HG03354 (cell line): ENCODE data around the gene TNFSF15.
A peak's percentile ranks its signal among the peaks of the same experiment; 100 is the strongest.

Experiments used
- ATAC-seq: cut with Tn5 transposase; IDR thresholded peaks from one replicate; pipeline ENCODE4 v1.9.1; 2021; ENCODE audit warnings: mild to moderate bottlenecking; ENCODE audit not compliant: unreplicated experiment, poor library complexity, severe bottlenecking

TNFSF15 gene

DNA sequence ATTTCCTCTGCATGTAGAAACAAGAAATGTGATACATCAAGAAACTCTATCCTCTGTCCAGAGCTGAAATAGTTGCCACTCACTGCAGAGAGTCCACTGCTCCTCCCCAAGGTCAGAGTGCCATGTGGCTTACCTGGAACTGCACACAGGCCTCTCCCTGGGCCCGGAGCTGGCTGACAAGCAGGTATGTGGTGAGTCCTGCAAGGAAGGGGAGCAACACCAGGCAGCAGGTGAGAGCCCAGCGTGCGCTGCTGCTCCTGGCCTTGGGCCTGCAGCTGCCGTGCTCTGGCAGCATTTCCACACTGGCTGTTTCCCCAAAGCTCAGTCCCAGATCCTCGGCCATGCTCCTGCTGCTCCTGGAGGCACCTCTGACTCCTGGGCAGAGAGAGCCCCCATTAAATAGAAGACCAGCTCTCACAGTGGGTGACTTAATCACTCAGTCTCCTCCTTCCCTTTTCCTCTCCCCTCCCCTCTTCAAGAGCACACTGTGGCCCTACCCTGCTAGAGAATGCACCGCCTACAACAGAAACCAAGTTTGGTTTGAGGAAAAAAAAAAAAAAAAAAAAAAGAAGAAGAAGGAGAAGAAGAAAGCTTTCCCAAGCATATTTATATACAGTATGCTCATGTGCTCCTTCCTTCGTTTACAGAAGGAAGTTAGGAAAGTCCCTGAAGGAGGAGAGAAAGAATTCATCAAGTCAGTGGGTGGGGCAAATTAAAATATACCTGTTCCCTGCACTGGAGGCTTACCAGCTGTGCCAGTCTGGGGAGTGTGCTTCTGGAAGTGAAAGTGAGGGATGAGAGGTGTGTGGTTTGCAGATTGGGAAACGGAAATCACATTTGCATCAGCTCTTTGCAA lies at the start of gene TNFSF15:
Gene TNFSF15 (minus strand): TSS at position 370 of the 856 bp plus-strand sequence. CDS start 27 bp downstream, at position 343.
- peak; percentile 96 for ATAC-seq

DNA sequence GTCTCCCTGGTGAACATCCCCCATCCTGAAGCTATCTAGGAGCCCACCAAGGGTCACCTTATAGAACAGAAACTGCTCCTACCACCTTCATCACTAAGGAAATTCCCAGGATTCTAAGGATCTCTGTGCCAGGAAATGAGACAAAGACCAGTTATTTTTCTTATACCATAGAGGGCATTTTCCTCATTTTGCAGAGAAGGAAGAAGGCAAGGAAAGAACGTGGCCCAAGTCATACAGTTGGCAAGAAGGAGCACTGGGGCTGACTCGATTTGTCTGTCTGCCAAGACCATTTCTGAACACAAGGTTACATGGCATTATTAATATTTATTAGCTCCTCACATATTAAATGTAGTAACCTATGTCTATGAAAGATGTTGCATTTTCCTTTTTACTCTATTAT lies 49.6 kb upstream of the TNFSF15 start:
- no peak for ATAC-seq

DNA sequence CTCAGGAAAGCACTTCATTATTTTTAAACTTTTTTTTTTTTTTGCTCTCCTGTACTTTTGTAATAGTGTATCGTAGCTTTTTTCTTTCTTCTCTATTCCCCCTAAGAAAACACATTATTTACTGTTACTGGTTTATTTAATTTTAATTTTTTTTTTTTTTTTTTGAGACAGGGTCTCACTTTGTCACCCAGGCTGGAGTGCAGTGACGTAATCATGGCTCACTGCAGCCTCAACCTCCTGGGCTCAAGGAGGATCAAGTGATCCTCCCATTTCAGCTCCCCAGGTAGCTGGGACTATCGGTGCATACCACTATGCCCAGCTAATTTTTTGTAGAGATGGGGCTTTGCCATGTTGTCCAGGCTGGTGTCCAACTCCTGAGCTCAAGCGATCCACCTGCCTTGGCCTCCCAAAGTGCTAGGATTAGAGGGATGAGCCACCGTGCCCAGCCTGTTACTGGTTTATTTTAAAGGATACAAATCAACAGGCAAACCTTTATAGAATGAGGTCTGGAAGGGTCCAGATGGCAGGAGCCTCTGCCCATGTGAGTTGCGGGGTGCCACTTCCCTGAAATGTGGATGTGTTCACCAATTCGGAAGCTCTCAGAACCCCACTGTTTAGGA lies 49.0 kb upstream of the TNFSF15 start:
- no peak for ATAC-seq

DNA sequence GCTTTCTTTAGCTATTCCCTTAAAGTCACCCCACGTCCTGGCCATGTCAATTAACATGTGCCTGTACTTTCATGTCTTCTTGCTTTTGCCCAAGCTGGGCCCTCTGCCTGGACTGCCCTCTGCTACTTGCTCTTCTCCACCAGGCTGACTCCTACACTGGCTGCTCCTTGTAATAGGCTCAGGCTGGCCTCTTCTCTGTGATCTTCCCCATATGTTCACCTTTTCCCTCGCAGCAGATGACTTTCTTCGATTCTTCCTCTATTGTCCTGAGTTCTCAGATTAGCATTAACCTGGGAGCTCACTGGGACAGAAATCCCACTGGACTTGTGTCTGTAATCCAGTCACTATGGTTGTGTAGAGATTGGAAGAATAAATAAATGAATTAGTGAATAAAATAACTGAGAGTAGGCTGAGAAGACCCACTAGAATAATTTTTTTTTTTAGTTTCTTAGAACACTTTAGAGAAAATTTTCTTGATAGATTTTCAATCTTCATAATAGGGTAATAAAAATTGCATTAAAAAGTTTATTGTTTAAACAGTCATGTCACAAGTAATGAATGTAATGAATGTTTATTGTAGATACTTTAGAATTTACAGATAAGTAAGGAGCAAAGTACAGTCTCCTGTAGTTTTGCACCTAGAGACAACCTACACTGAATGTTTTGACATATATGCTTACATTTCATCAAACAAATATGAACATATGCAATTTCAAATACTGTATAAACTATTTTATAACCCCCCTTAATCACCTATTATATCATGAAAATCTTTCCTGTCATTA lies 47.4 kb upstream of the TNFSF15 start:
- ATAC-seq = no peak

DNA sequence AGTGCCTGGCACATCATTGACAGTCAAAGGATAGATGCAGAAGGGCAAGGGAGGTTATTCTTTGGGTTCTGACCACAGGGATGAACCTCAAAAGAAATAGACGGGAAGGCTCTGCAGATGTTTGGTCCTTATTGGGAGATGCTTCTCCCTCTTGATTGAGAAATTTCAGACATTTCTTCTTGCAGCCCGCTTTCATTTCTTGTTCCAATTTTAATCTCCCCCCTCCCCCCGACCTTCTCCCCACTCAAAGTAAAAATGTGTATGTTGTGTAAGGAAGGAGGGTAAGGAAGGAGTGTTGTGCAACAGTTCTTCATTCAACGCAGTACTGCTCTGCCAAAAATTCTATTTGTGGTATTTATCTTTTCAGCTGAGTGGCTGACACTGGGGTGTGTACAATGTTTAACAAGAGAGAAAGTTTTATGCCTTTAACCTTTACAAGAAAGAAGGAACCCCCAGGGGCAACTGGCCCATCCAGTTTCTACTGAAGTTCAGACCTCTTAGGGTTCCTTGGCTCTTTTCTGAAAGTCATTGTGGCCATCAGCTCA lies 46.3 kb upstream of the TNFSF15 start:
- no peak for ATAC-seq

DNA sequence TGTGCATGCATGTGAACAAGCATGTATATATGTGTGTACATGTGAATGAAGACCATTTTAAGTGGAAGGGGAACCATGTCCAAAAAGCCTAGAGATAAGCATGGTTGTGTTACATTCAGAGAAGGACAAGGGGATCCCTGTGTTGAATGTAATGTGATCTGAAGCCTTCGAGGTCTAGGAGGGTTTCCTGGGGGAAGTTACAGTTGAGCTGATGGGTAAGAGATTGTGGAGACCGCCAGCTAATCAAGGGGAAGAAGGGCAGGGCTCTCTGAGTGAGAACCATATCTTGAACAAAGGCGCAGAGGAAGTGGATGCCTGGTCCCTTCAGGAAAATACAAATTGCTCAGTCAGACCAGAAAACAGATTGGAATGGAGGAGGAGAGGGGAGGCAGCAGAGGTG lies 45.5 kb upstream of the TNFSF15 start:
- no peak for ATAC-seq

DNA sequence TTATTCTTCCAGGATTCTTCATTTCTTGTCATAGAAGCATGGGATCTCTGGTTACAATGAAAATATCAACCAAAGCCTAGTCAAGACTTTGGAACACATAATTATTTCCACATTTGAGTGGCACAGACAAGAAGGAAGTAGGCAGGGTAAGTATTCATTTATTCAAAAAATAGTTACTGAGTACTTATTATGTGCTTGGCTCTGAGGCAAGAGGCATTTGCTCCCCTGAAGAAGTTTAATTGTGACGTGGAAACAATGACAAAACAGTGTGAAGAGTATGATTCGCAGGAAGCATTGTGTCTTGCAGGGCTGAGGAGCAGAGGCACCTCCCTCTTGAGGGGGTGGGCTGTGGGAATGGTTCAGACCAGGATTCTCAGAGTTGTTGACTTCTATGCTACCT lies 45.0 kb upstream of the TNFSF15 start:
- no peak for ATAC-seq

DNA sequence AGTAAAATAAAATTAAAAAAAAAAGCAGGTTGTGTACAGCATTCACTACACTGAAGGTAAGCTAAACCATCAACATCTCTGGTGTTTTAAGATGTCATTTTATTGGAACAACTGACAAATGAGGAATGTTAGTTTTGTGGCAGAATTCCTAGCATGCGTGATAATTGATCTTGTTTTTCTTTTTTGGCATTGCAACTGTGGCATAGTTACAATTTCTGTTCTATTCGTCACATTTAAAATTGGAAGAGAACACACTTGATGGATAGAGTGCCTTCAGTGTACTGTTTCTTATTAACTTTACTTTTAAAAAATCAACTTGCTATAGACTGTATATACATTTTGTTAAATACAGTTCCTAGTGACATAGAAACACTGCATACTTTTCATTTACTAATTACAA lies 43.6 kb upstream of the TNFSF15 start:
- no peak for ATAC-seq

DNA sequence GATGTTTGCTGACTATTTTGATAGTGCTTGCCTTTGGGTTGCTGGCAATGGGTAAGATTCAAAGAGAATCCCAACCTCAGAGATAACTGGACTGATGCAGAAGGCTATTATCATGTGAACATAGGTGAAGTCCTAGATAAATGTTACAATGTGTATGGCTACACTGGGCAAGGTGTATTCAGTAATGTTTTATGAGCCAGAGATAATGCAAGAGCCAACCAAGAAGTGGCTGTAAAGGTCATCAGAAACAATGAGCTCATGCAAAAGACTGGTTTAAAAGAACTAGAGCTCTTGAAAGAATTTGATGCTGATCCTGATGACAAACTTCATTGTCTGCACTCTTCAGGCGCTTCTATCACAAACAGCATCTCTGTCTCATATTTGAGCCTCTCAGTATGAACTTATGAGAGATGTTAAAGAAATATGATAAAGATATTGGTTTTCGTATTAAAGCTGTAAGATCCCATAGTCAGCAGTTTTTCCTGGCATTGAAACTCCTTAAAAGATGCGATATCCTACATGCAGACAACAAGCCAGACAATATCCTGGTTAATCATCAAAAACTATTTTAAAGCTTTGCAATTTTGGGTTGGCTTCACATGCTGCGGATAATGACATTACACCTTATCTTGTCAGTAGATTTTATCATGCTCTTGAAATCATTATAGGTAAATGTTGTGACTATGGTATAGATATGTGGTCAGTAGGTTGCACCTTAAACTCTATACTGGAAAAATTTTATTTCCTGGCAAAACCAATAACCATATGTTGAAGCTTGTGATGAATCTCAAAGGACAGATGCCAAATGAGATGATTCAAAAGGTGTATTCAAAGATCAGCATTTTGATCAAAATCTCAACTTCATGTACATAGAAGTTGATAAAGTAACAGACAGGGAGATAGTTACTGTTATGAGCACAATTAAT lies 41.9 kb upstream of the TNFSF15 start:
- no peak for ATAC-seq

DNA sequence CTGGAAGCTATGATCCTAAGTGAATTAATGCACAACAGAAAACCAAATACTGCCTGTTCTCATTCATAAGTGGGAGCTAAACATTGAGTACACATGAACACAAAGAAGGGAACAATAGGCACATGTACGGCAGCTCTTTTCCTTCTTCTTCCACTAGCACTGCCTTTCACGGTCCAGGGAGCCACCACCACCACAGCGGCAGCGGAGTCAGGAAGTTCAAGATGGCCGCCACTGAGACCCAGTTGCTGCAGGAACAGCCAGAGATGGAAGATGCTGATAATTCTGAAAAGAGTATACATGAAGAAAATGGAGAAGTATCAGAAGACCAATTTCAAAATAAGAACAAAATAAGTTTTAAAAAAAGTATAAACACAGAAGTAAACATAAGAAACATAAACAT lies 39.5 kb upstream of the TNFSF15 start:
- no peak for ATAC-seq

DNA sequence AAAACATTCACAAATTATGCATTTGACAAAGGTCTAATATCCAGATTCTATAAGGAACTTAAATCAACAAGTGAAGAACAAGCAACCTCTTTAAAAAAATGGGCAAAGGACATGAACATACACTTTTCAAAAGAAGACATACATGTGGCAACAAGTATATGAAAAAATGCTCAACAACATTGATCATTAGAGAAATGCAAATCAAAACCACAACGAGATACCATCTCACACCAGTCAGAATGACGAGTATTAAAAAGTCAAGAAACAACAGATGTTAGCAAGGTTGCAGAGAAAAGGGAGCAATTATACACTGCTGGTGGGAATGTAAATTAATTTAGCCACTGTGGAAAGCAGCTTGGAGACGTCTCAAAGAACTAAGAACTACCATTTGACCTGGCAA lies 38.9 kb upstream of the TNFSF15 start:
- no peak for ATAC-seq

DNA sequence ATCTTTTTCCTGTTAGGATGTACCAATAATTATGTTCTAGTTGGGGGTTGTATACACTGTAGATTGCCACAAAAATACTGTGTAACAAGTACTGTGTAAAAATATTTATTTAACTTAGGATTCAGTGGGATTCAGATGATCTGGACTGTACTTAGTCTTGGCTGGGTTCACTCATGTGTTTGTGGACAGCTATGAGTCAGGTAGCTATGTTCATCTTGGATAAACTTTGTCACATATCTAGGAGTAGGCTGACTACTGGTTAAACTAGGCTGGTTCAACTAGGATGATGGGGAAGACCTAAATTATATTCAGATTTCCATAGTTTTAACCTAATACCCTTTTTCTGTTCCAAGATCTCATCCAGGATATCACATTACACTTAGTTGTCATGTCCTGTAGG lies 32.1 kb upstream of the TNFSF15 start:
- no peak for ATAC-seq

DNA sequence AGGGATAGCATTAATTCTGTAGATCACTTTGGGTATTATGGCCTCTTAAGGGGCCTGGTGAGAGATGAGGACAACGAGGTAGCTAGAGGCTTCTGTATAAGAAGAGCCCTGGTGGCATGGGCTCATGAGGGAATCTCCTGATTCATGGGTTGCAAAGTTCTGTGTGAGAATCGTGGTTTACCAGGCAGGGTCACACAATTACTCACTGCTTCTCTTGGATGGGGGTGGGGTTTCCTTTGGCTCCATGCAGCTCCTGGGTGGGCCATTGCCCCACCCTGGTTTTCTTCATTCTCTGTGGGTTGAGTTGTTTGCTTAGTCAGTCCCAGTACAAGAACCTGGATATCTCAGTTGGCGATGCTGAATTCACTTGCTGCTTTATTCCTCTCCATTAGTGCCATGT lies 30.9 kb upstream of the TNFSF15 start:
- ATAC-seq = no peak

DNA sequence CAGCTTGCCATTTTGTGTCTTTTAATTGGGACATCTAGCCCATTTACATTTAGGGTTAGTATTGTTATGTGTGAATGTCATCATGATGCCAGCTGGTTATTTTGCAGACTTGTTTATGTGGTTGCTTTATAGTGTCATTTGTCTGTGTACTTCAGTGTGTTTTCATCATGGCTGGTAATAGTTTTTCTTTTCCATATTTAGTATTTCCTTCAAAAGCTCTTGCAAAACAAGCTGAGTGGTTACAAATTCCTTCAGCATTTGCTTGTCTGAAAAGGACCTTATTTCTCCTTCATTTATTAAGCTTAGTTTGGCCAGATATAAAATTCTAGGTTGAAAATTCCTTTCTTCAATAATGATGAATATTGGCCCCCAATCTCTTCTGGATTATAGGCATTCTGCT lies 28.5 kb upstream of the TNFSF15 start:
- no peak for ATAC-seq

DNA sequence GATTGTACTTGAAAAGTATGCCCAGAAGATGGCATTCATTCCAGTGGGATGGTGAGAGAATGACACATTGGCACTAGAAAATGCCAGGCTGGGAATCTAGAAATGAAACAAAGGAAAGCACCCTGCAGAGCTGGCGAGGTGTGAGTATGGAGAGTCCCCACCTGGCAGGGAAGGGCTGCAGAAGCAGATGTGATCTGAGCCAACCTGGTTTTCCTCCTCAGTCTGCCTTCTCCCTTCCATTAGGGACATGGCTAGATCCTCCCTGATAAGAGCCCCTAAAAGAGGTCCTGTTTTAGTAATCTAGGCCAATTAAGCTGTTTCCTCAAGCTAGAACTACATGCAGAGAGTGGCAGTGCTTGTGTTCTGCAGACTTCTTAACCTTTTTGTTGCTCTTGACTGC lies 24.7 kb upstream of the TNFSF15 start:
- no peak for ATAC-seq

DNA sequence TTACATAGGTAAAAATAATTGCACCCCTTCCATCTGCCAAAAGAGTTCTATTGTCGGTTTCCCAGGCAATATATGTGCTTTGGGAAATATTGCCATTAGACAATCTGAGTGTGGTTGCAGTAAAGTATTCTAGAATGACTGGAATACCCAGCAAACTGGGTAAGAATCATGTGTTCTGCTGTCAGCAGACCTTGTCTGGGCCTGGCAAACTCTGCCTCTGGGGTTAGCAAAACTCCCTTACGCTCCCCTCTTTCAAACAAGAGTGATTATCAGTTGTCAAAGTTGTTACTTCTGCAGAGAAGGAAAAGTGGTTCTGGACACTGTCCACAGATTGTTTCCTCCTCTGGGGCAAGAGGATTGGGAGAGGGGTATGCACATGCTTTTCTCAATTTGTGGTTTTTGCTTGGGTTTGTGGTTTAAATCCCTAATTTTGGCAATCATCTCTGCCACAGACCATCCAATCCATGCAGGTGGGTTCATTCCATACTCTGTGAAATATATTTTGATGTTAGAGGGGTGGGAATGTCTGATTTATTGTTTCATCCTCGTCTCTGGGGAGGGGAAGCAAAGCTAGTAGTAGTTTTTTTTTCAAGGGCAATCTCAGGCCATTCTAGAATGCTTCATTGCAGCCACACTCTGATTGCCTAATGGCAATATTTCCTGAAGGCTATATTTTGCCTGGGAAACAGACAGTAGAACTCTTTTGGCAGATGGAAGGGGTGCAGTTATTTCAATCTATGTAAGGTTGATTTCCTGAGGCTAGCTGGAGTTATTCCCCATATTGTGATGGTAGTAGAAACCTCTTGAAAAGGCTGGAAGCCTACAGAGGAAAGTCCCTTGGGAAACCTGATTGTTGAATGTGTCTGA lies 24.0 kb upstream of the TNFSF15 start:
- ATAC-seq = no peak

DNA sequence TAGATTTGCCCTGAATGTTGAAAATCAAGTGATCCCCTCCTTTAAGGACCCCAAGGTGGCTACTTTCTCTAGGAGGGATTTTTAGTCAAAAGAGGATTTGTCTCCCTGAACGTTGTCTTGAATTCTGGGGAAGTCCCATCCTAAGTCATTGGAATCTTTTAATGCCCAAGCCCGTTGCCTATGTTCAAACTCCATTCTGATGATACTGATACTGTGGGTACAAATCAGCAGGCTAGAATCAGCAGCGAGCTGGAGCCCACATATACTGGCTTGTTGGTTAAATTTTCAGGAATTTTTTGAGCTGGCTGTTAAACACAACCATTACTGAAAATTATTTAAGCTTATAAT lies 22.4 kb upstream of the TNFSF15 start:
- ATAC-seq = no peak

DNA sequence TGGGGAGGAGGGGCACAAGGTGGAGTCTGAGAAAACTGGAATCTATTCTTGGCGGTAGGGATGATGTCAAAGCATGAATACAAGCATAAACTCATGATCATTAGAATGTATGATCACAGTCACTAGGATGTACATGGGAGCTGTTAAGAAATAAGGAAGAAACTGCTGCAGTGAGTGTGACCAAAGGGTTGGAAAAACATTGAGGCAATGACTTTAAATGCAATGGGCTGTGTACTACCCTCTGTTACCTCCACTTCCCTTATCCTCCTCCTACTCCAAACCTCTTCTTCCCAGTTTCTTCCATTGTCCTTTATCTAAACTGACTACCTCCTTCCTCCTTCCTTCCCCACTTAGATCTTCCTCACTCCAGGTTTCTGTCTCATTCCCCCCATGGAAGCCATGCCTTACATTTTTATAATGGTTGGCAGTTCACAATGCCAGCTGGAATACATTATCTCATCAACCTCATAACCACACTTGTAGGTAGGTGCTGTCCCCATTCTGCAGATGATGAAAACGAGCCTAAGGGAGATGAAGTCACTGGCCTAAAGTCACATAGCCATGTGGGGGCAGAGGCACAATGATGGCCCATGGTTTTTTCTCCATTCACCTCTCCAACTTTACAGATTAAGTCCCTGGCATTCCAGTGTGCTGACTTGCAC lies 21.9 kb upstream of the TNFSF15 start:
- no peak for ATAC-seq
